Duodenal mucosa (tissue), 2 donors: Measurements from ENCODE around the gene TSFM.
"Not testable (repeated sequence)": the region's sequence is repeated elsewhere in the genome, so short reads cannot be mapped to it uniquely, and the experiment has no call there.

Experiments used
- H3K27ac ChIP-seq: one replicate; pipeline ENCODE4 v1.7.0; 2013; ENCODE audit warnings: low read depth, low read length
- H3K27me3 ChIP-seq, 2 donors: one replicate each; pipeline ENCODE4 v1.7.0; 2013; ENCODE audit warnings: low read length in 2 of 2, control low read depth in 1 of 2; ENCODE audit not compliant: insufficient read depth in 2 of 2, control insufficient read depth in 1 of 2
- H3K36me3 ChIP-seq, 2 donors: one replicate each; pipeline ENCODE4 v1.7.0; 2013; ENCODE audit warnings: low read length in 2 of 2, control low read depth in 1 of 2; ENCODE audit not compliant: insufficient read depth in 2 of 2, control insufficient read depth in 1 of 2
- H3K4me1 ChIP-seq, 2 donors: one replicate each; pipeline ENCODE4 v1.7.0; 2013; ENCODE audit warnings: low read length in 2 of 2, control low read depth in 1 of 2; ENCODE audit not compliant: insufficient read depth in 2 of 2, control insufficient read depth in 1 of 2
- H3K4me3 ChIP-seq, 2 donors: one replicate each; pipeline ENCODE4 v1.7.0; 2013; ENCODE audit warnings: low read length in 2 of 2, low read depth in 1 of 2
- H3K9ac ChIP-seq, 2 donors: one replicate each; pipeline ENCODE4 v1.7.0; 2013; ENCODE audit warnings: low read length in 2 of 2, low read depth in 1 of 2
- H3K9me3 ChIP-seq, 2 donors: one replicate each; pipeline ENCODE4 v1.7.0; 2013; ENCODE audit warnings: low read length in 2 of 2, control low read depth in 1 of 2; ENCODE audit not compliant: control insufficient read depth in 1 of 2

TSFM gene

DNA sequence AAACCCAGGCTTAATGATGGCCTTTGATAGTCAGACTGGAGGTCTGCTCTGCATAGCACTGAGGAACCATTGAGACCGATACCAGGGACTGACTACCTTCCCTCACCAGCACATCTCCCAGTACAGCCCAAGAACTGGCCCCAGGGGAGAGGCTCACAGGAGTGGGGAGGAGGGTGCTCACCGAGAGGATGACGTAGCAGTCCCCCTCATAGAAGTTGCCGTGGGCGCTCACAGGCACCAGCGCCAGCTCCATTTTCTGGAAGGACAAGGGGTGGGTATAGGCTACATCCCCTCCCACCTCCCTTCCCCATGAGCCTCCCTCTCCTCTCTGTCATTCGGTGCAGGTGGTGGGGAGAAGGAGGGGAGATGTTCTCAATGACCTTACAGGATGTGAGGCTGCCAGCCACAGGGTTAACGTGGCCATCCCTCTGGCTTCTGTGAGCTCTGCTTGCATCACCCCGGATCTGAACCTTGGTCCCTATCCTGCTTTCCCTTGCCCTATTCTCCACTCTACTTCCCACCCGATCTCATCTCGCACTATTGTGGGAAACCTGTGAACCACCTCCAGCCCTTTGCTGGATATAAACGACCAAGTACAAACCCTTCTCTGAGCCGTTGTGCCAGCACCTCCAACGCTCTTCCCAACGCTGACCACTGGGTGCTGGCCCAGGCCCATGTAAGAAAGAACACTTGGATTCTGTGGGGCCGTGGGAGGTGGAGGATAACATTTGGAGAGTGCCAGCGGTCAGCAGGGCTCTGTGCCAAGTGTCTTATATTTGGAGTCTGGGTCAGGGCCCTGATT lies 31.6 kb downstream of the TSFM start:
- Histone ChIP-seq H3K4me3 (no peak overlapping the region), H3K27me3 (no peaks in the 10 kb centered on the region), H3K4me1 (peaks cover 19 to 21% of the 10 kb centered on the region in 2 donors), H3K27ac (no peak overlapping the region), H3K36me3 (peaks cover 0 to 7% of the 10 kb centered on the region in 2 donors), H3K9me3 (no peaks in the 10 kb centered on the region), H3K9ac (no peak overlapping the region)

DNA sequence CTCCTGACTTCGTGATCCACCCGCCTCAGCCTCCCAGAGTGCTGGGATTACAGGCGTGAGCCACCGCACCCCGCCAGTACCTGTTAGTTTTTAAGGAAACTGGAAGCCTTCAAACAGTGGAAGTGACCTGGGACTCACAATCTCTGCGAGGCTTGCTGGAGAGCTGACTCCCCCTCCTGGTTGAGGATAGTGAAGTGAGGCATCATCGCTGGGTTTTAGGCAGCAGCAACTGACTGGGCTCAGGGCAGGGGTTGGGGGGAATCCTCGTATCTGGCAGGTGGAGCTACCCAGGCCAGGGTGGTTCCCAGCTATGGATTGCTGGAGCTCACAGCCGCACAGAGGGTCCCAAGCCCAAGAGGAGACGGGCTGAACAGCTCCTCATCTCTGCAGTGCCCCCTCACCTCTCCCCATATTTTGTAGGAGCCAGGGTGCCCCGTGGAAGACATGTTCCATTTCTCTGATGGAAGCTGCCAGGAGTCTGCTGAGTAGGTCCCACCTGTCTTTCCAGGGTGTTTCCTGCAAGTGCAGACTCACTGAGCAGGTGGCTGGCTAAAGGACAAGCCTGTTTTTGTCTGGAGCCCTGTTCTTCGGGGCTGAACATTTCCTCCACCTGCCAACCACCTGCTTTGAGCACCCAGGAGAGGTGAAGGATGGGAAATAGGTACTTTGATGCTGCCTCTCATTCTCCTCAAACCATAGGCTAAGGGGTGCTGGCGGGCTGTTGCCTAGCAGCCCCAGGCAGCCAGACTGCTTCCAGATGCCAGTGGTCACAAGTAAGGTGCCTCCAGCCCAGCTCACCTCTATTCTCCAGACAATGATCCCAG lies 32.8 kb downstream of the TSFM start:
- no peak overlapping the region for H3K27ac ChIP-seq
- peaks cover 0 to 6% of the 10 kb centered on the region in 2 donors for H3K36me3 ChIP-seq
- H3K4me1 ChIP-seq: peaks cover 19 to 21% of the 10 kb centered on the region in 2 donors
- H3K9ac ChIP-seq: no peak overlapping the region
- no peaks in the 10 kb centered on the region for H3K27me3 ChIP-seq
- no peak overlapping the region for H3K4me3 ChIP-seq
- H3K9me3 ChIP-seq: no peaks in the 10 kb centered on the region

DNA sequence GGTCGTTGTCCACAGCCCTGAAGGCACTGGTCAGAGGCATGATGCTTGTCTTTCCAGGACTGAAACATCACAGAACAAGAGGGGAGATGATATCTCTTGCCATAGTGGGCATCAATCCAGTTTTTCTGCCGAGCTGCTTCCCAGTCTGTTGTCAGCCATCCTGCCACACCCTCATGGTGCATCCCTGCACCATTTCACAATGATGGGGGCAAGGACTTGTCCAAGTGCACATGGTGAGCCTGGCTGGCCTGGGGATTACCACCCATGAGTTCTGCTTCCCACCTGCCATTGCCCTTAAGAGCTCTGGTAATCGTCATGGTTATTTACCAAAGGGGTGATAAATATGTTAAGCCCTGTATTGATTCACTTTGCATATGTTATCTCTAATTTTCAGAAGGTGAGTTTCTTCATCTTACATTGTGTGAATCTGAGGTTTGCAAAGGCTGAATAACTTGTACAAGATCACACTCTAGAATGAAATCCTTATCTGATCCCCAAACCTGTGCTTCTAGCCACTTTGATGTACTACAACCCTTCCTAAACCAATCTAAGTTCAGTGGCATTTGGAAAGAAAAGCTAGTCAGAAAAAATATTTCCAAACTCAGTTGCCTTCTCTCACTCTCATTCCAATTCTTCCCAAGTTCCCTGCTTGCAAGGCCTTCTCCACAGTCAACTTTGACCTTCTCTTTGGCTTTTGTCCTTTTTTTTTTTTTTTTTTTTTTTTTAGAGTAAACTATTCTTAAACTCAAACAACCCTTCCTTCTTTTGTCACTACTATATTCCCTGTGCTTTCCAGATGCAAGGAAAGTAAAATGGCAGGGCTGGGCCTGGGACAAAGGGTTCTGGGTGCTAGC lies 33.6 kb downstream of the TSFM start:
- Histone ChIP-seq H3K9ac (no peak overlapping the region), H3K36me3 (peaks cover 0 to 15% of the 10 kb centered on the region in 2 donors), H3K27ac (no peak overlapping the region), H3K9me3 (no peaks in the 10 kb centered on the region), H3K4me3 (no peak overlapping the region), H3K4me1 (peaks cover 19 to 21% of the 10 kb centered on the region in 2 donors), H3K27me3 (no peaks in the 10 kb centered on the region)

DNA sequence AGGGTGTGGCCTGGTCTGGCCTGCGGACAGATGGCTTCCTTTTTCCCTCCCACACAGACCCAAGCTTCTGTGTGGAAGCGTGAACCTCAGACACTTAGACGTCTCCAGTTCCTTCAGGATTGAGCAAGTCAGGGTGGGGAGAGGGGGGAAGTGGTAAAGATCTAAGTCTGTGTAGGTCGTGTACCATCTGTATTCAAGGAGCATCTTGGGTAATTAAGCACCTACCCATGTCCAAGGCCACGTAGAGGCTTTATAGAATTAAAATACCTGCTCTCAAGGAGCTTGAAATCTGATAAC lies 34.2 kb downstream of the TSFM start:
- peaks cover 0 to 20% of the 10 kb centered on the region in 2 donors for H3K36me3 ChIP-seq
- peaks cover 19 to 21% of the 10 kb centered on the region in 2 donors for H3K4me1 ChIP-seq
- H3K9me3 ChIP-seq: no peaks in the 10 kb centered on the region
- H3K4me3 ChIP-seq: no peak overlapping the region
- no peak overlapping the region for H3K27ac ChIP-seq
- no peak overlapping the region for H3K9ac ChIP-seq
- no peaks in the 10 kb centered on the region for H3K27me3 ChIP-seq

DNA sequence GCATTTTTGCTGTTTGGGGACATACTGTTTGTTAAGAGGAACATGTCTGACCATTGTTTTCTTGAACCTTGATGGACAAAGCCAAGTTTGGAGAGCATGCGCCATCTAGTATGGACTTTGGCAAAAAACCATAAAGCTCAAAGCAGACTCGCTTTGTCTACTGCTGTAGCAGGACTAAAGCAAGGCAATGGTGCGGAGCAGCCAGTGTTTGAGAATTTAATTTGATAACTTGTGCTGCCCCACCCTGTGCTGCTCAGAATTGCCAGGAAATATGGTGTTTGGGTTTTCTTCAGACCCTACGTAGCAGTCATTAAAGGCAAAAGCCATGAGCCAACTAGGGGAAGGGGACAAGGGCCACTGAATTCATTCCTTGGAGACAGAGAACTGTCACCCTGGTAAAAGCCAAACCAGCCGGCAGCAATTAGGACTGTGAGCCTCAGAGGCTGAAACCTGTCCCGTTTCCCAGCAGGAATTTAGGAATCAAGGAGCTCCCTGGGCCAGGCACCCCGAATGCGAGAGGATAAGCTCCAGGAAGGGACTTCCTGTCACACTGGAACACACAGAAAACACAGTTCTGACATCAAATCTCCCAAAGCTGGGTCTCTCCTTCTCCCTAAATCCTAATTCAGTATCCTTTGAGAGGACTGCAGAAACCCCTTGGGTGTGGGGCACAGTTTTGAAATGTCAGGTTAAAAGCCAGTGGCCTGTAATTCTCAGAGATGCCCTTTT lies 34.8 kb downstream of the TSFM start:
- Histone ChIP-seq H3K9ac (no peak overlapping the region), H3K27ac (no peak overlapping the region), H3K27me3 (no peaks in the 10 kb centered on the region), H3K9me3 (no peaks in the 10 kb centered on the region), H3K4me1 (peaks cover 19 to 21% of the 10 kb centered on the region in 2 donors), H3K4me3 (no peak overlapping the region), H3K36me3 (peaks cover 2 to 27% of the 10 kb centered on the region in 2 donors)

DNA sequence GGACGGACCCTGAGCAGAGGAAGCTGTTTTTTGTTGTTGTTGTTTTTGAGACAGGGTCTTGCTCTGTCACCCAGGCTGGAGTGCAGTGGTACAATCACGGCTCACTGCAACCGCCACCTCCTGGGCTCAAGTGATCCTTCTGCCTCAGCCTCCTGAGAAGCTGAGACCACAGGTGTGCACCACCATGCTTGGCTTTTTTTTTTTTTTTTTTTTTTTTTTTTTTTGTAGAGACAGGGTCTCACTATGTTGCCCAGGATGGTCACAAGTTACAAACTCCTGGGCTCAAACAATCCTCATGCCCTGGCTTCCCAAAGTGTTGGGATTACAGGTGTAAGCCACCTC lies 35.4 kb downstream of the TSFM start:
- not testable (repeated sequence) for H3K9ac ChIP-seq, H3K27me3 ChIP-seq, H3K27ac ChIP-seq, H3K9me3 ChIP-seq, H3K4me3 ChIP-seq
- H3K36me3 ChIP-seq: peaks cover 8 to 28% of the 10 kb centered on the region in 2 donors
- peaks cover 19 to 21% of the 10 kb centered on the region in 2 donors for H3K4me1 ChIP-seq

DNA sequence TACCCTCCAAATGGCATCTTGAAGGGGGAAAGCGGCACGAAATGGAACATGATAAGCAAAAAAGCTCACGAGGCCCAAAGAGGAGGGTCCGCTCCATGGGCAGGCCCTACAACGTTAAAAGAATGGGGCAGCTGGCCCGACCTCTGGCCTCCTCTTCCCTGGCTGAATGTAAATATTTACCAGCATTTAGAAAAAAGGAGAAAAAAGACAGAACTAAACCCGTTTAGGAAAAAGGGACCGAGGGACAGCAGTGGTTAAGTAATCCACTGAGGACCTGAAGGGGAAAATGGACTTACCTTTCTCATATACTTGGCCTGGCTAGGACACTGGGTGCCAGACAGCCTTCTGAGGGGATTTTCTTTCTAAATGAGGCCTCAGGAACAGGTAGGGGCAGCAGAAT lies 37.5 kb downstream of the TSFM start:
- H3K4me3 ChIP-seq, H3K9me3 ChIP-seq, H3K27ac ChIP-seq, H3K27me3 ChIP-seq, H3K9ac ChIP-seq: not testable (repeated sequence)
- H3K36me3 ChIP-seq: peaks cover 29 to 50% of the 10 kb centered on the region in 2 donors
- peaks cover 19 to 21% of the 10 kb centered on the region in 2 donors for H3K4me1 ChIP-seq

DNA sequence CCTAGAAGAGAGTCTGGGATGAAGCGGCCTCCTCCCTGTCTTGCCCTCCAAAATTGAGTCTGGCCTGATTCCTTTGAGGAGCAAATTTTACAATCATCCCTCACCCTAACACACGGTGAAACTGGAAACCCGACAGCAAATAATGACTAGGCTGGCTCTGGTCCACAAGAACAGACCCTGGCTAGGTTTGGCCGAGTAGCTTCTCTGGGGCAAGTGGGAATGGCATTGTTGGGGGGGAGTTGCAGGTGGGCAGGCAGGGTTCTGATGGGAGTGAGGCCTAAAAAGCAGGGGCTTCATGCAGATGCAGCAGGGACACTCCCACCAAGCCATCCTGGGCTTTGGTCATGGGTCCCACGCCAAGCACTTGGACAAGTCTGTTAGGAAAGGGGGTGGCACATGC lies 38.4 kb downstream of the TSFM start:
- H3K36me3 ChIP-seq: peaks cover 33 to 59% of the 10 kb centered on the region in 2 donors
- H3K4me1 ChIP-seq: peaks cover 15 to 18% of the 10 kb centered on the region in 2 donors
- not testable (repeated sequence) for H3K4me3 ChIP-seq, H3K9me3 ChIP-seq, H3K27me3 ChIP-seq, H3K9ac ChIP-seq, H3K27ac ChIP-seq

DNA sequence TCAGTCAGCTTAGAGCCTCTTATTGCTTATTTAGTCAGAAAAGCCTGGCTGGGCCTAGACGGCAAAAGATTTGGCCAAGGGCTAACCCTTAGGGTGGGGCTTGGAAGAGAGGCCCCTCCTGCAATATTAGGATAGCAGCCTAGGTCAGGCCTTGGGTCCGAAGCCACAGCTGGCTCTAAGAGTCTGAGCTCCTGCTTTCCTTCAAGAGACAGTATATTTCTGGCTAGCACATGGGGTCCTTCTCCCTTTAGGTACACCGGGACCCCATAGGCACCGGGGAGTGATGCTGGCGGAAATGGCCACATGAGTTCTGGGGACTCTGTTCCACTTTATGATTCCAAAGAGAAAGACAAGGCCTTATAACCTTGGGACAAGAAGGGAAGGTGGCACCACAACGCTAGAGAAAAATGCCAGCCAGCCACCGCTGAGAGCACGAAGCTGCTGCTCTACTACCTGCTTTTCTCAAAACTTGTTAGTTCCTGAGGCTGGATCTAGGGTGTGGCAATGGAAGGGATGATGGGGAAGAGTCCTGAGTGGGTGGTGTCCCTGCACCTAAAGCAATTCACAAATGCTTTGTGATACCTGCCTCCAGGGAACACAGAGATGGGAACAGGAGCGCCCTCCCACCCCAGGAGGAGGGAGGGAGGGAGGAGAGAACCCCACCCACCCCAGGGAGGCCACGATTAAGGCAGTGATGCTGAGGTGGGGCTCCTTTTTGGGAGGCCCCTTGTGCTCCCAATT lies 39.1 kb downstream of the TSFM start:
- Histone ChIP-seq H3K36me3 (peaks cover 39 to 65% of the 10 kb centered on the region in 2 donors), H3K4me1 (peaks cover 12% of the 10 kb centered on the region in 2 donors), H3K9me3 (no peaks in the 10 kb centered on the region), H3K4me3 (no peak overlapping the region), H3K27ac (no peak overlapping the region), H3K27me3 (no peaks in the 10 kb centered on the region), H3K9ac (no peak overlapping the region)
